ENCODE results near the gene AKAP13. TPM values are rescaled to one million over a fixed set of nuclear protein-coding genes. Genes with fewer than 3 reads are reported as not detected.

AKAP13 gene
- total RNA-seq, 2 donors from 2014 or later = 228 to 273 TPM

DNA sequence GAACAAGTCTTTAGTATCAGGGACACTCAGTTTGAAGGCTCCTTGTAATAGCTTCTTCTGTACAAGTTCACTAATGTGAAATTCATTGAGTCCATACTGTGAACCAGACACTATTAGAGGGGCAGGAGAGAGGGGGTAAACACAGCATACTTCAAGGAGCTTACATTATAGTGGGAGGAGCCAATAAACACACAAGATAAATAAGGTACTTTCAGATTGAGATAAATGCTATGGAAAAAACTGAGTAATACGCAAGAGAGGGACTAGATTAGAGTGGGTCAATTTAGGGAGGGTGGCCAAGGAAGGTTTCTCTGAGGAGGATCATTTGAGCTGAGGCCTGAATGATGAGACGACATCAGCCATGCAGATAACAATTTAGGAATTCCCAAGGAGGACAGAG is 3.1 kb upstream of the AKAP13 start:
- Histone ChIP-seq H3K27ac (no peak overlapping the region), H3K9me3 (no peaks in the 10 kb centered on the region), H3K27me3 (replicated peaks; ENCODE audit: insufficient read depth) (no peaks in the 10 kb centered on the region), H3K4me1 (ENCODE audit: control insufficient read depth in 1 of 2, low read depth in 2 of 2) (peaks cover 5 to 7% of the 10 kb centered on the region in 2 donors), H3K36me3 (no peaks in the 10 kb centered on the region), H3K4me3 (no peak overlapping the region)
- TF ChIP-seq, protein P1, sequence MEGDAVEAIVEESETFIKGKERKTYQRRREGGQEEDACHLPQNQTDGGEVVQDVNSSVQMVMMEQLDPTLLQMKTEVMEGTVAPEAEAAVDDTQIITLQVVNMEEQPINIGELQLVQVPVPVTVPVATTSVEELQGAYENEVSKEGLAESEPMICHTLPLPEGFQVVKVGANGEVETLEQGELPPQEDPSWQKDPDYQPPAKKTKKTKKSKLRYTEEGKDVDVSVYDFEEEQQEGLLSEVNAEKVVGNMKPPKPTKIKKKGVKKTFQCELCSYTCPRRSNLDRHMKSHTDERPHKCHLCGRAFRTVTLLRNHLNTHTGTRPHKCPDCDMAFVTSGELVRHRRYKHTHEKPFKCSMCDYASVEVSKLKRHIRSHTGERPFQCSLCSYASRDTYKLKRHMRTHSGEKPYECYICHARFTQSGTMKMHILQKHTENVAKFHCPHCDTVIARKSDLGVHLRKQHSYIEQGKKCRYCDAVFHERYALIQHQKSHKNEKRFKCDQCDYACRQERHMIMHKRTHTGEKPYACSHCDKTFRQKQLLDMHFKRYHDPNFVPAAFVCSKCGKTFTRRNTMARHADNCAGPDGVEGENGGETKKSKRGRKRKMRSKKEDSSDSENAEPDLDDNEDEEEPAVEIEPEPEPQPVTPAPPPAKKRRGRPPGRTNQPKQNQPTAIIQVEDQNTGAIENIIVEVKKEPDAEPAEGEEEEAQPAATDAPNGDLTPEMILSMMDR (IDR thresholded peaks at IDR 0.05) = no peak
- DNase-seq (ENCODE audit: low spot score) = no peak
- no peak for ATAC-seq (ENCODE audit: insufficient number of reproducible peaks, low FRiP score, low read depth)

DNA sequence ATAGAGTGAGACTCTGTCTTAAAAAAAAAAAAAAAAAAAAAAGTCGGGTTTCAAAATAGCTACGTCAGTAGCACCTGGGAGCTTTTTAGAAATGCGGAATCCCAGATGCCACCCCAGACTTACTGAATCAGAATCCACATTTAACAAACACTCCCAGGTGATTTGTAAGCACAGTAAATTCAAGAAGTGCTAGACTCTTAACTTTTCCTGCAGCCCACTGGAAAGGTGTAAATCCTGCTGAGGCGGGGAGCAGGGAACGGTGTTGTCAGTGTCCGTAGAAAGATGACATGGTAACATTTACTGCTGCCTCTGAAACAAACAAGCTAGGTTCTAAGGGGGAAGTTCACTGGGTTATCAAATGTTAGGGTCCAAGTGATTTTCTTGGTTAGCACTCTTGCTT is 2.4 kb upstream of the AKAP13 start:
- H3K27me3 ChIP-seq (replicated peaks; ENCODE audit: insufficient read depth) = no peaks in the 10 kb centered on the region
- H3K9me3 ChIP-seq = no peaks in the 10 kb centered on the region
- no peak overlapping the region for H3K27ac ChIP-seq
- ATAC-seq (ENCODE audit: insufficient number of reproducible peaks, low FRiP score, low read depth) (no peak), DNase-seq (ENCODE audit: low spot score) (no peak)
- TF ChIP-seq, protein P1 (IDR thresholded peaks at IDR 0.05) = no peak
- H3K36me3 ChIP-seq = no peaks in the 10 kb centered on the region
- H3K4me1 ChIP-seq (ENCODE audit: control insufficient read depth in 1 of 2, low read depth in 2 of 2) = peaks cover 7 to 13% of the 10 kb centered on the region in 2 donors
- H3K4me3 ChIP-seq = no peak overlapping the region

DNA sequence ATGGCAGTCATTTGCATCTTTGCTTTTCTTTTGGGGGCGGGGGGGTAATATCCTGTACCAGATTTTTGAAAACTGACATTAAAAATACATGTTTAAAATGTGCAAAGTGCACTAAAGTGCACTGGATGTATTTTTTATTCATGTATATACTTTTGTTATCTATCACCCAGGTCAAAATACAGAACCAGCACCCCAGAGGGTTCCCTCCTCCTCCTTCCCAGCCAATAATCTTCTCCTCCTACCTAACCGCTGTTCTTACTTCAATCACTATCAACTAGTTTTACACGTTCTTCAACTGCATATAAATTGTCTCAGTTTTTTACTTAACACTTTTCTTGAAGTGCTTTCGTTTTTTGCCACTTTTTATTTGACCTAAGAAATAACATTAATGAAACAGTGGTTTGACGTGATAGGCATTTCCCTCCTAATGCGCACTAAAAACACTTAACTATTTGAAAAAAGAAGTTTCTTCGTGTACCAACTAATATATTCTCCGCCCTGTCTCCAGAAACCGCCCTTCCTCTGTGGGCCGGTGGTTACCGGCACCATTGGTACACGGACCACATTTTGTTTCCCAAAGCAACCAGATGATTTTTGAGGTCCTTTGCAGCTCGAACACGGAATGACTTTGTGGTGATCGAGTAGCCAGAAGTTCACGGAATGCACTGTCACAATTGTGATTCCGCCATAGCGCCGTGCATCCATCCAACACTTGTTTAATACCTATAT is 836 bp upstream of the AKAP13 start:
- Histone ChIP-seq H3K4me1 (ENCODE audit: control insufficient read depth in 1 of 2, low read depth in 2 of 2) (peaks cover 10 to 16% of the 10 kb centered on the region in 2 donors), H3K36me3 (no peaks in the 10 kb centered on the region), H3K27ac (peak overlapping the region; percentile 49 to 57), H3K9me3 (no peaks in the 10 kb centered on the region), H3K4me3 (peak overlapping the region; percentile 94), H3K27me3 (replicated peaks; ENCODE audit: insufficient read depth) (no peaks in the 10 kb centered on the region)
- TF ChIP-seq, protein P1 (IDR thresholded peaks at IDR 0.05) = no peak
- no peak for DNase-seq (ENCODE audit: low spot score)
- ATAC-seq (ENCODE audit: insufficient number of reproducible peaks, low FRiP score, low read depth) = no peak

DNA sequence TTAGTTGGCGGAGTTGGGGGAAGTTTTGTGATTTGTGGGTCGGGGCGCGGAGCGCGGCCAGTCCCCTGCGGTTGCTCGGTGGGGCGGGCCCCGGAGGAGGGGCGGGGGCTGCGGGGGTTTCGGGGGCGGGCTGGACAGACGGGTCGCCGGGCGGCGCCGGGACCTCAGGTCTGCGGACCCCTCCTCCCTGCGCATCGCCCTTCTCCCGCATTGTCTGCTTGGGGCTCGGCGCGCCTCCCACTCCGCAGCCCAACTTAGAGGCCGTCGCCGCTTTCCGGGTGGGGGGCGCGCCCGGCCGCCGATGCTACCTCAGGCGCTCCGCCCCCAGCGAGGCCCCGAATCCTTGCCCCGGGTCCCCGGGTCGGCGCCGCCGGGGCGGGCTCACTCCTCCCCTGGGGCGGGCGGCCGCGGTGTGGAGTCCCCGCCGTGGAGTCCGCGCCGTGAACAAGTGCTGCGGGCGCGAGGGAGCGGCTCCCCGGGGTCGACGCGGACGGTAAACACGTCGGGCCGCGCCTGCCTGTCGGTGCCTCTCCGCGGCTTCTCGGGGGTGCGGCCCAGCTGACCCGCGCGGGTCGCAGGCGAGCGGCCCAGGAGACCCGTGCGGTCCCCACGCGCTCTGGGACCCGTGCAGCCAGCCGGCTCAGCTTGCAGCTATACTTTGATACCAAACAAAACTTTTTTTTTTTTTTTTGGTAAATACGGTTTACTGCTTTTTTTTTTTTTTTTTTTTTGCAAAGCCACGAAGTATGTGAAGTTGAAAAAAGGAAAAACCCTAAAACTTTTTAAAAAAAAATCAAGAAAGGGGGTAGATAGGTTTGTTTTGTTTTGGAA is 624 bp downstream of the AKAP13 start:
- Histone ChIP-seq H3K4me3 (peak overlapping the region; percentile 94), H3K9me3 (no peaks in the 10 kb centered on the region), H3K4me1 (ENCODE audit: control insufficient read depth in 1 of 2, low read depth in 2 of 2) (peaks cover 10 to 16% of the 10 kb centered on the region in 2 donors), H3K36me3 (no peaks in the 10 kb centered on the region), H3K27me3 (replicated peaks; ENCODE audit: insufficient read depth) (no peaks in the 10 kb centered on the region), H3K27ac (peak overlapping the region; percentile 81 to 82)
- TF ChIP-seq, protein P1 (IDR thresholded peaks at IDR 0.05) = no peak
- DNase-seq (ENCODE audit: low spot score) (no peak), ATAC-seq (ENCODE audit: insufficient number of reproducible peaks, low FRiP score, low read depth) (no peak)

All from thoracic aorta (tissue), 2 donors.